Measurements from ENCODE around the gene SCGB3A2. TPM values are rescaled to one million over a fixed set of nuclear protein-coding genes. Genes with fewer than 3 reads are reported as not detected.

SCGB3A2 gene
- total RNA-seq, 1 donor from 2014 or later = 1.2 TPM

GRCh38 chr5:147855774-147856069 is 22.8 kb upstream of the SCGB3A2 start:
- Mint-ChIP-seq H3K9me3 (ENCODE audit: unreplicated experiment) (no peaks in the 10 kb centered on the region), H3K36me3 (ENCODE audit: unreplicated experiment) (no peaks in the 10 kb centered on the region), H3K4me1 (ENCODE audit: low read depth, unreplicated experiment) (no peaks in the 10 kb centered on the region), H3K27me3 (ENCODE audit: unreplicated experiment) (peaks cover 3% of the 10 kb centered on the region), H3K4me3 (ENCODE audit: unreplicated experiment) (no peak overlapping the region), H3K27ac (ENCODE audit: unreplicated experiment) (no peak overlapping the region)
- TF ChIP-seq, protein P1, sequence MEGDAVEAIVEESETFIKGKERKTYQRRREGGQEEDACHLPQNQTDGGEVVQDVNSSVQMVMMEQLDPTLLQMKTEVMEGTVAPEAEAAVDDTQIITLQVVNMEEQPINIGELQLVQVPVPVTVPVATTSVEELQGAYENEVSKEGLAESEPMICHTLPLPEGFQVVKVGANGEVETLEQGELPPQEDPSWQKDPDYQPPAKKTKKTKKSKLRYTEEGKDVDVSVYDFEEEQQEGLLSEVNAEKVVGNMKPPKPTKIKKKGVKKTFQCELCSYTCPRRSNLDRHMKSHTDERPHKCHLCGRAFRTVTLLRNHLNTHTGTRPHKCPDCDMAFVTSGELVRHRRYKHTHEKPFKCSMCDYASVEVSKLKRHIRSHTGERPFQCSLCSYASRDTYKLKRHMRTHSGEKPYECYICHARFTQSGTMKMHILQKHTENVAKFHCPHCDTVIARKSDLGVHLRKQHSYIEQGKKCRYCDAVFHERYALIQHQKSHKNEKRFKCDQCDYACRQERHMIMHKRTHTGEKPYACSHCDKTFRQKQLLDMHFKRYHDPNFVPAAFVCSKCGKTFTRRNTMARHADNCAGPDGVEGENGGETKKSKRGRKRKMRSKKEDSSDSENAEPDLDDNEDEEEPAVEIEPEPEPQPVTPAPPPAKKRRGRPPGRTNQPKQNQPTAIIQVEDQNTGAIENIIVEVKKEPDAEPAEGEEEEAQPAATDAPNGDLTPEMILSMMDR (IDR thresholded peaks at IDR 0.05; ENCODE audit: partially characterized antibody, unreplicated experiment) = no peak
- DNase-seq = no peak

- no peaks in the 10 kb centered on the region for H3K36me3 Mint-ChIP-seq (ENCODE audit: unreplicated experiment)
- DNase-seq = no peak
- no peaks in the 10 kb centered on the region for H3K9me3 Mint-ChIP-seq (ENCODE audit: unreplicated experiment)
- TF ChIP-seq, protein P1 (IDR thresholded peaks at IDR 0.05; ENCODE audit: partially characterized antibody, unreplicated experiment) = no peak
- peaks cover 1% of the 10 kb centered on the region for H3K4me1 Mint-ChIP-seq (ENCODE audit: low read depth, unreplicated experiment)
- no peak overlapping the region for H3K4me3 Mint-ChIP-seq (ENCODE audit: unreplicated experiment)
- peaks cover 3% of the 10 kb centered on the region for H3K27me3 Mint-ChIP-seq (ENCODE audit: unreplicated experiment)
- no peak overlapping the region for H3K27ac Mint-ChIP-seq (ENCODE audit: unreplicated experiment)
Observed at GRCh38 chr5:147856801-147857200, 21.7 kb upstream of the SCGB3A2 start.

- no peaks in the 10 kb centered on the region for H3K36me3 Mint-ChIP-seq (ENCODE audit: unreplicated experiment)
- no peak overlapping the region for H3K27ac Mint-ChIP-seq (ENCODE audit: unreplicated experiment)
- H3K9me3 Mint-ChIP-seq (ENCODE audit: unreplicated experiment) = no peaks in the 10 kb centered on the region
- H3K27me3 Mint-ChIP-seq (ENCODE audit: unreplicated experiment) = peaks cover 3% of the 10 kb centered on the region
- TF ChIP-seq, protein P1 (IDR thresholded peaks at IDR 0.05; ENCODE audit: partially characterized antibody, unreplicated experiment) = peak; percentile 93
- peaks cover 1% of the 10 kb centered on the region for H3K4me1 Mint-ChIP-seq (ENCODE audit: low read depth, unreplicated experiment)
- DNase-seq = peak; percentile 71
- no peak overlapping the region for H3K4me3 Mint-ChIP-seq (ENCODE audit: unreplicated experiment)
Observed at GRCh38 chr5:147857302-147858129, 21.0 kb upstream of the SCGB3A2 start.

DNA sequence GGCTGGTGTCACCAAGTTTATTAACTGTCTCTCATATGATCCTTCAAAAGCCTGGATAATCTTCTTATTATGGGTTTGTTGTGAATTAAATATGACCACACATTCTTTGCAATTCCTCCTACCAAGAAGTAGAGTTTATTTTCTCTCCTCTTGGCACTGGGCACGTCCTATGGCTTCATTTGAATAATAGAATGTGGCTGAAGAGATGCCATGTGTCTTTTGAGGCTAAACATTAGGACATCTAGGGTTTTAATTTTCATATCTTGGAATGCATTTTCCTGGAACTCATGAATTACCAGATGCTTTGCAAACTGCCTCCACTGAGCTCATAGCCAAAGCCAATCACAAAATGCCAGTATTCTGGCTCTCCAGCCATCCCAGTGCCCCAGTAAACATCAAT is 19.9 kb upstream of the SCGB3A2 start:
- H3K9me3 Mint-ChIP-seq (ENCODE audit: unreplicated experiment) = no peaks in the 10 kb centered on the region
- no peak for DNase-seq
- peaks cover 4% of the 10 kb centered on the region for H3K27me3 Mint-ChIP-seq (ENCODE audit: unreplicated experiment)
- H3K4me1 Mint-ChIP-seq (ENCODE audit: low read depth, unreplicated experiment) = peaks cover 2% of the 10 kb centered on the region
- no peaks in the 10 kb centered on the region for H3K36me3 Mint-ChIP-seq (ENCODE audit: unreplicated experiment)
- TF ChIP-seq, protein P1 (IDR thresholded peaks at IDR 0.05; ENCODE audit: partially characterized antibody, unreplicated experiment) = no peak
- no peak overlapping the region for H3K4me3 Mint-ChIP-seq (ENCODE audit: unreplicated experiment)
- peak overlapping the region; percentile 20 for H3K27ac Mint-ChIP-seq (ENCODE audit: unreplicated experiment)

- DNase-seq = no peak
- H3K27me3 Mint-ChIP-seq (ENCODE audit: unreplicated experiment) = peaks cover 3% of the 10 kb centered on the region
- H3K36me3 Mint-ChIP-seq (ENCODE audit: unreplicated experiment) = no peaks in the 10 kb centered on the region
- H3K9me3 Mint-ChIP-seq (ENCODE audit: unreplicated experiment) = no peaks in the 10 kb centered on the region
- H3K27ac Mint-ChIP-seq (ENCODE audit: unreplicated experiment) = no peak overlapping the region
- TF ChIP-seq, protein P1 (IDR thresholded peaks at IDR 0.05; ENCODE audit: partially characterized antibody, unreplicated experiment) = no peak
- no peak overlapping the region for H3K4me3 Mint-ChIP-seq (ENCODE audit: unreplicated experiment)
- H3K4me1 Mint-ChIP-seq (ENCODE audit: low read depth, unreplicated experiment) = peaks cover 4% of the 10 kb centered on the region
Observed at GRCh38 chr5:147859962-147860640, 18.4 kb upstream of the SCGB3A2 start.

Measured in glutamatergic neuron (in vitro differentiated cells).